GM12878 (cell line): ENCODE measurements around the gene TTR. TPM values are rescaled to one million over a fixed set of nuclear protein-coding genes. Genes with fewer than 3 reads are reported as not detected.

ENCODE experiments used
- ATAC-seq: fragments of 200-7000 bp; cut with Tn5 transposase; 3 replicates; pipeline ENCODE4 v1.9.1; 2020; ENCODE audit warnings: mild to moderate bottlenecking, moderate library complexity
- BruUV-seq: library from RNA; stranded (reverse); fragments of 400-500 nt; replicated peaks from 2 replicates; lab custom pipeline; 2021; lab: Mats Ljungman, UMichigan
- CTCF ChIA-PET: fragments of 300-600 bp; sonication (Branson Sonifier 250); formaldehyde crosslinking; extraction: SDS; loops from one replicate; lab custom pipeline; 2021; ENCODE audit warnings: inconsistent platforms; lab: Yijun Ruan, JAX
- POLR2A ChIA-PET: fragments of 350-600 bp; formaldehyde crosslinking; extraction: SDS; loops from one replicate; lab custom pipeline; 2021; ENCODE audit warnings: inconsistent platforms; lab: Charles Lee
- RAD21 ChIA-PET: fragments of 300-600 bp; sonication (Branson Sonifier 250); formaldehyde crosslinking; loops from one replicate; lab custom pipeline; 2023; ENCODE audit warnings: antibody characterized with exemption; ENCODE audit not compliant: unreplicated experiment; lab: Charles Lee
- SMC1A ChIA-PET: fragments of 300-600 bp; sonication (Branson Sonifier 250); formaldehyde crosslinking; loops from one replicate; lab custom pipeline; 2023; ENCODE audit not compliant: unreplicated experiment, uncharacterized antibody; lab: Charles Lee
- DNase-seq: peaks from one replicate; pipeline ENCODE4 v3.0.0-alpha.2; 2011; ENCODE audit warnings: low read depth, low spot score
- FAIRE-seq: peaks from 3 replicates; lab custom pipeline; 2011; peaks lifted over from hg19 to GRCh38; lab: Jason Lieb, UNC
- H2AFZ ChIP-seq: 2 replicates; pipeline ENCODE4 v1.6.0; 2011; ENCODE audit warnings: low read depth, low read length, control low read depth; ENCODE audit not compliant: control insufficient read depth
- H3K27ac ChIP-seq: 2 replicates; pipeline ENCODE4 v1.5.1; 2011; ENCODE audit warnings: control low read depth; ENCODE audit not compliant: control insufficient read depth, insufficient read depth
- H3K27me3 ChIP-seq, 2 experiments: replicated peaks in 1 of 2; 2 replicates each; pipeline versions ENCODE4 v1.6.0 to v1.6.1; 2011; ENCODE audit warnings: low read length in 1 of 2; ENCODE audit not compliant: control insufficient read depth in 2 of 2, insufficient read depth in 2 of 2
- H3K36me3 ChIP-seq, 2 experiments: 2 replicates each; pipeline ENCODE4 v1.5.1; 2011; ENCODE audit warnings: low read length in 1 of 2; ENCODE audit not compliant: control insufficient read depth in 2 of 2, insufficient read depth in 2 of 2
- H3K4me1 ChIP-seq: 2 replicates; pipeline ENCODE4 v1.6.1; 2011; ENCODE audit warnings: mild to moderate bottlenecking, low read length, moderate library complexity, mixed read lengths; ENCODE audit not compliant: control insufficient read depth, insufficient read depth
- H3K4me2 ChIP-seq: 2 replicates; pipeline ENCODE4 v1.6.0; 2011; ENCODE audit warnings: control low read depth; ENCODE audit not compliant: control insufficient read depth, insufficient read depth
- H3K4me3 ChIP-seq: fragments of 200-600 bp; sonication (generic); 2 replicates; pipeline ENCODE4 v1.5.1; 2016
- H3K79me2 ChIP-seq: 2 replicates; pipeline ENCODE4 v1.6.0; 2011; ENCODE audit warnings: low read length; ENCODE audit not compliant: control insufficient read depth, insufficient read depth
- H3K9ac ChIP-seq: 2 replicates; pipeline ENCODE4 v1.8.0; 2011; ENCODE audit warnings: low read length, control low read depth, mixed read lengths; ENCODE audit not compliant: control insufficient read depth, insufficient read depth
- H3K9me3 ChIP-seq: replicated peaks from 3 replicates; pipeline ENCODE4 v1.5.1; 2011; ENCODE audit warnings: mild to moderate bottlenecking, low read length; ENCODE audit not compliant: control insufficient read depth, insufficient read depth
- H4K20me1 ChIP-seq: 2 replicates; pipeline ENCODE4 v1.6.0; 2011; ENCODE audit not compliant: control insufficient read depth, insufficient read depth
- E2F4 ChIP-seq: IDR thresholded peaks from 2 replicates; pipeline ENCODE4 v1.6.1; 2012; ENCODE audit warnings: low read depth, low read length, improper control_type of control experiment
- ELK1 ChIP-seq: IDR thresholded peaks from 2 replicates; pipeline ENCODE4 v1.6.1; 2012; ENCODE audit warnings: low read depth, low read length, improper control_type of control experiment
- PKNOX1 ChIP-seq: fragments of 450-650 bp; IDR thresholded peaks from 2 replicates; pipeline ENCODE4 v1.6.1; 2016; ENCODE audit warnings: mild to moderate bottlenecking
- PRDM15 ChIP-seq: fragments of 450-650 bp; formaldehyde crosslinking; IDR thresholded peaks from 2 replicates; pipeline ENCODE4 v1.4.0; 2020; ENCODE audit warnings: mild to moderate bottlenecking, moderate library complexity
- RBBP5 ChIP-seq: fragments of 200-600 bp; sonication (generic); conservative IDR thresholded peaks from 2 replicates; pipeline ENCODE4 v1.6.1; 2016
- RFX5 ChIP-seq: IDR thresholded peaks from 2 replicates; pipeline ENCODE4 v1.6.1; 2011; ENCODE audit warnings: low read depth, low read length, improper control_type of control experiment
- SIX5 ChIP-seq: IDR thresholded peaks from 2 replicates; pipeline ENCODE4 v1.6.1; 2011; ENCODE audit warnings: mild to moderate bottlenecking, low read depth, low read length, moderate library complexity; ENCODE audit not compliant: severe bottlenecking
- TCF3 ChIP-seq: IDR thresholded peaks from 2 replicates; pipeline ENCODE4 v1.6.1; 2012; ENCODE audit warnings: low read depth, mild to moderate bottlenecking, low read length, borderline replicate concordance; ENCODE audit not compliant: insufficient read depth
- TCF7 ChIP-seq: IDR thresholded peaks from 2 replicates; pipeline ENCODE4 v1.6.1; 2014; ENCODE audit warnings: antibody characterized with exemption, borderline replicate concordance
- ZBTB40 ChIP-seq: fragments of 450-650 bp; IDR thresholded peaks from 2 replicates; pipeline ENCODE4 v1.6.1; 2016; ENCODE audit warnings: mild to moderate bottlenecking, moderate library complexity, borderline replicate concordance
- ZZZ3 ChIP-seq: IDR thresholded peaks from 2 replicates; pipeline ENCODE4 v1.6.1; 2011; ENCODE audit warnings: low read depth; ENCODE audit not compliant: control insufficient read depth, insufficient read length
- WGBS: methylation state at CpG from one replicate; pipeline ENCODE4 v1.1.6; 2016; ENCODE audit warnings: low lambda C conversion rate; ENCODE audit not compliant: insufficient replicate concordance, insufficient coverage; ENCODE audit errors: missing lambda C conversion rate; 5-methylcytosine and 5-hydroxymethylcytosine counted together
- in situ Hi-C: fragments of 300-500 bp; cut with MboI; formaldehyde crosslinking; loops from 9 replicates; pipeline ENCODE4 v1.14.3; 2018; ENCODE audit warnings: mixed read lengths
- intact Hi-C: fragments of 100-400 bp; cut with micrococcal nuclease; formaldehyde crosslinking; loops from one replicate; pipeline ENCODE4 v1.14.2; 2022; ENCODE audit not compliant: unreplicated experiment
- polyA plus RNA-seq, 11 experiments: library from polyadenylated mRNA; depleted of rRNA in 4 of 11; unstranded in 6 of 11; stranded (reverse) in 5 of 11; fragments of >200 nt; fragmentation: Nextera tagmentation in 4 of 11; fragmentation: Illumina TruSeq in 1 of 11; extraction: Ambion mirVana in 4 of 11; extraction: Trizol in 1 of 11; gene quantifications; 1 replicate in 1 of 11; 2 replicates in 10 of 11; pipeline versions ENCODE4 v1.2.1 to v1.2.3, GENCODE V29; 2011 to 2016; ENCODE audit warnings: inconsistent platforms in 2 of 11, missing spikeins in 2 of 11, low read depth in 1 of 11
- total RNA-seq, 4 experiments: library from RNA; depleted of rRNA in 3 of 4; stranded (reverse); fragments of >200 nt in 3 of 4; fragmentation: Illumina TruSeq in 1 of 4; extraction: Trizol in 1 of 4; gene quantifications; 2 replicates each; pipeline versions ENCODE4 v1.2.1 to v1.2.3, GENCODE V29; 2013 to 2021

Gene TTR
- total and polyA plus RNA-seq, 10 of the 15 experiments (the other 5 are each of a cell fraction or from before 2014, with no cell fraction given) = 0.05 to 1.2 TPM; not detected in 8

GRCh38 chr18:31591113-31591512 is 564 bp upstream of the TTR start:
- no CpG with 5 or more reads among the region's 2 CpGs for WGBS
- RAD21 ChIA-PET = interaction anchor here (0.7 kb wide), 1 partner anchor 1014 kb away, joined by 4 read pairs; no protein-coding TSS in a partner anchor
- CTCF ChIA-PET = no interaction called here
- DNase-seq = no peak
- Histone ChIP-seq H3K27ac (no peak overlapping the region), H2AFZ (no peak overlapping the region), H3K36me3 (no peaks in the 10 kb centered on the region), H3K4me3 (no peak overlapping the region), H4K20me1 (no peaks in the 10 kb centered on the region), H3K27me3 (no peaks in the 10 kb centered on the region), H3K4me1 (no peaks in the 10 kb centered on the region), H3K9ac (no peak overlapping the region), H3K79me2 (no peaks in the 10 kb centered on the region), H3K4me2 (no peak overlapping the region), H3K9me3 (no peaks in the 10 kb centered on the region)
- SMC1A ChIA-PET = no interaction called here
- POLR2A ChIA-PET = no interaction called here
- intact Hi-C loops (no loop called here), in situ Hi-C loops (no loop called here)
- no TSS peak for BruUV-seq
- no peak for ATAC-seq
- FAIRE-seq = peak; percentile 68
- TF ChIP-seq RFX5 (no peak), TCF3 (no peak), SIX5 (no peak), RBBP5 (no peak), TCF7 (no peak), ELK1 (no peak), ZBTB40 (no peak), PRDM15 (CRISPR knock-in tag) (no peak), PKNOX1 (no peak), E2F4 (no peak), ZZZ3 (no peak)
